DMS53 (cell line): Measurements from ENCODE around the gene CPA5.
"Not testable (repeated sequence)": the region's sequence is repeated elsewhere in the genome, so short reads cannot be mapped to it uniquely, and the experiment has no call there.

Source experiments
- DNase-seq: peaks from one replicate; lab custom pipeline; 2025; lab: John Stamatoyannopoulos, UW

The CPA5 gene

DNA sequence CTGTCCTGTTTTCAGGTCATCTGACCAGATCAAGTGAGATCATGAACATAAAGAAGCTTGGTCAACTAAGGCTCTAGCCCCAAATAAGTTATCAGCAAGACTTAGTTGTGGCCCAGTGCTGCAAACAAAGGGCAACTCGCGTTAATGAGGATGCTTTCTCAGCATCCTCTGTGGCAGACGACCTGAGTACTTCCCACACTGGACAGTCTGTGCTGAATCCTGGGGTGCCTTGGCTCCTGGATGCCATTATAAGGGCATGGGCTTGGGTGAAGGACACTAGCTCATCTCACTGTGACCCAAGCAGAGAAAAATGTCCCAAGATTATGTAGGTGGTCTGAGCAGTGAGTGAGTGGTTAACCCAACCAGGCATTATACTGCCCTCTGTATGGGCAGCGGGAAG lies 13.9 kb downstream of the CPA5 start:
- DNase-seq = no peak

- DNase-seq = no peak
These were observed 14.8 kb downstream of the CPA5 start for GRCh38 chr7:130359276-130359857.

GRCh38 chr7:130360518-130360917 lies 15.9 kb downstream of the CPA5 start:
- DNase-seq = no peak

GRCh38 chr7:130361681-130362080 lies 17.1 kb downstream of the CPA5 start:
- no peak for DNase-seq

- no peak for DNase-seq
These were observed 17.7 kb downstream of the CPA5 start for GRCh38 chr7:130362251-130362816.

DNA sequence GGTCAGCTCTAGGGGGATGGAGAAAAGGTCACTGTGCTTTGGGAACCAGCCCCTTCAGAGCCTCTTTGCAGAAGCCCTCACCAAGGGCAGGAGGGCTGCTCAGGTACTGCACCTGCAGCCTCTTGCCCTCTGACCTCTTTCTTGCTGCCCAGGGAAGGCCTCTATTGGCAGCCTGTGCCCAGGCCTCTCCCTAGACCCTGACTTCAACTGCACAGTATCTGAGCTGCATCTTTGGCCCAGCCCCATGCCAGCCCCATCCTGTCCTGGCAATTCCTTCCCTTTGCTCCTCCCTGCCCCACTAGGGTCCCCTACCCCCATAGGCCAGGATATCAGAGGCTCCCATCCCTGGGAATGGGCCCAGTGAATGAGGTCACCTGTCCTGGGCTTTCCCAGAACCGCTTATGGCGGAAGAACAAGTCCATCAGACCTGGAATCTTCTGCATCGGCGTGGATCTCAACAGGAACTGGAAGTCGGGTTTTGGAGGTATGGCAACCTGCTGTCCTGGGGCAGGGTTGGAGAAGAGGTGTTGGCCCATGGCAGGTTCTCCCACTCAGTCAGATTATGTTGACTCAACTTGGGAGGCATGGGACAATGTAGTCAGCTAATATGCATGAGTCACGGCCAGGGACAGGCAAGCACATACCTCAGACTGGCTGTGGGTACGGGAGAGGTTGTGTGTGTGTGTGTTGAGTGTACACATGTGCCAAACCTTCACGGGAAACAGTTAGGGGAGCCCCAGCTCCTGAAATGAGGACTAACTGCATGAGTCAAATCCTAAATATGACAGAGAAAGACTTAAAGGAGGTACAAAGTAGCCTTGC lies 18.6 kb downstream of the CPA5 start:
- DNase-seq = peak; percentile 96

- DNase-seq = peak; percentile 65
These were observed 19.8 kb downstream of the CPA5 start for GRCh38 chr7:130364451-130364850.

GRCh38 chr7:130365088-130365487 lies 20.5 kb downstream of the CPA5 start:
- DNase-seq = peak; percentile 76

DNA sequence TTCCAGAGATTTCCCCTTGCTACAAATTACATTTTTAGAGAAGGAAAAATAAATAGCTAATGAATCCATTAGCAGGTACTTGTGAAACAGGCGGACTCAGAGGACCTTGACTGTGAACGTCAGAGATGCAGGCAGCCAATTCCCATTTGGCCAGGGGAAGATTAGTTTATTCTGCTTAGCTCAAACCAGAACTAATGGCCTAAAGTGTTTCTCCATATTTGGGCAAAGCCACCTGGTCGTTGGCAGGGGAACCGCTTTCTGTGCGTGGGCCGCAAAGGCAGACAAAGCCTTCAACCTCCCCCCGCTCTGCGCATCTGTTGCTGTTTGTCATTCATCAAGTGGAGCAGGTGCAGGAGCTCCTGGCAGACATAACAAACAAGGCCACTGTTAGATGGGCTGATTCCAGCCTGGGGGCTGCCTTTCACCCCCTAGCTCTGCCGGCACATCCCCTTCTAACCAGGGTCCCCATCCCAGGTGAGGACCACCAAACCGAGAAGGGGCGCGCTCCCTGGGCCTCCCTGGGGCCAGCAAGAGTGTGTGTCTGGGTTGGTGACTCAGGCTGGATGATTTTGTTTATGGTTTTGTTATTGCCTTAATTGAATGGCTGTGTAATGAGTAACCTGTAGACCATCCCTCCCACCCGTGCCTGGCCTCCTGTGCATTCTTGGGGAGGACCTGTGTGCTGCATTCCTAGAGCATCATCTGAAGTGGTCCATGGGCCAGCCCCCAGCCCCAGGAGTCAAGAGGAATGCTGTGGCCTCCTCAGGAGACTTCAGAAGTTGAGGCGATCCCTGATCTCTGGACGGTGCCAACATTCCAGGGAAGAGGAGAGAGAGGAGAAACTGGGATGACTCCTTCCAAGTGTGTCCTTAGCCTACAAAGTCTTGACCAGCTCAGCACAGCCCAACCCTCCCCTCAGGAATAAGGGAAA lies 21.2 kb downstream of the CPA5 start:
- DNase-seq = peak; percentile 100

DNA sequence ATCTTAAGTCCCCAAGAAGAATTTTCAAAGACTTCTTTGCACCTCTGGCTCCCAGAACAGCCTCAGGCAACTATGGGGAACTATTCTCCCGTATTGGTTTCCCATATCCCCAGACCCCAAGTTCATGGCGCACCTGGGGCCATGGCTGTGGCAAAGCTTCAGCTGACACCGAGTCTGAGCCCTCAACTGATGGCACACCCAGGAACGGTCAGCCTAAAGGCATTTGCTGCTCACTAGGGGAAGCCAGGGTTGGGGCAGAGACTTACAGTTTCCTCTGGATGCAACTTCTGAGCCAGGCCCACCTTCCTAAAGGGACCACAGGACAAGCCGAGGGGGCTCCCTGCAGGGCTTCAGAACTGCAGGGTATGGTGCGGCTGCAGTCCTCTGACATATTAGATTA lies 21.9 kb downstream of the CPA5 start:
- DNase-seq = peak; percentile 63

DNA sequence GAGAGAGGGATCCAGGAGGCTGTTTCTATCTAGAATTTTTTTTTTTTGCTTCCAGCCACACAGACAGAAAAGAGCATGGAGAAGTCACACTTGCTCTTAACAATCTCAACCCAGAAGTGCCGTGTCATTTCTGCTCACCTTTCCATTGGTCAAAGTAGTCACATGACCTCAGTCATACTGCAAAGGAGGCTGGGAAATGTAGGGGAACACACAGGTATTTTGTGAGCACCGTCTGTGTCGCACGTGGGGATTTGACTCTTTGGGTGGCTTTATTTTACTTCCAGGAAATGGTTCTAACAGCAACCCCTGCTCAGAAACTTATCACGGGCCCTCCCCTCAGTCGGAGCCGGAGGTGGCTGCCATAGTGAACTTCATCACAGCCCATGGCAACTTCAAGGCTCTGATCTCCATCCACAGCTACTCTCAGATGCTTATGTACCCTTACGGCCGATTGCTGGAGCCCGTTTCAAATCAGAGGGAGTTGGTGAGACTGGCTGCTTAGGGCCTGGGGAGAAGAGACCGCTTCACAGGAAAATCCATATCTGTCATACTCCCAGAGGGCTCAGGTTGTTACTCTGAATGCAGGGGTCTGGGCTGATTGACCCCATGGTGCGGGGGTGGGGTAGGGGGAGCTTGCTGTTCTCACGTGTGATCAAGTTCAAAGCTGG lies 22.6 kb downstream of the CPA5 start:
- DNase-seq = no peak

- no peak for DNase-seq
These were observed 23.5 kb downstream of the CPA5 start for GRCh38 chr7:130367836-130368746.

DNA sequence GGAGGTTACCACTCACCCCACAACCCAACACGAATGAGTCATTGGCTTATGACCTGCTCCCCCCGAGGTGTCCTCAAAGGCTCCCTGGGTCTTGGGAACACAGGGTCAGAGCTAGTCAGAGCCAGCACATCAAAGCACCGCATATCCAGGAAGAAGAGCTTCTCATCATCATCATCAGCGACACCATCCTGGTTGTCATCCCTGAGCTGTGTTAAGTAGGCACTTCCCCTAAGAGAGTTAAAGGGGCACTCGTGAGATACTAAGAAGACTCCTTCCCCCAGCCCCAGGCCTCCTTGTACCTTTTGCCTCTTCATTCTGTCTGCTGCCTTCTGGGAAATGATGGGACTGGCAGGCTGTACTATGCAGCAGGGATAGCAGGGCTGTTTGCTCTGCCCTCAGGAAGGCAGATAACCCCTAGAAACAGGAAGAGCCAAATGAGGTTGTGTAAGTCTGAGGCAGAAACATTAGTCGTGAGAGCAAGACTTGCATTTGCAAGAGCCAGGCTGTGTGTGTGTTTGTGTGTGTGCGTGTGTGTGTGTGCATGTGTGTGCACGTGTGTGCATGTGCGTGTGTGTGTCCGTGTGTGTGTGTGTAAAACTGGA lies 24.6 kb downstream of the CPA5 start:
- DNase-seq = peak; percentile 62

GRCh38 chr7:130369831-130370550 lies 25.4 kb downstream of the CPA5 start:
- DNase-seq = peak; percentile 21

- DNase-seq = no peak
These were observed 26.4 kb downstream of the CPA5 start for GRCh38 chr7:130371046-130371445.

- DNase-seq = peak; percentile 29
These were observed 28.0 kb downstream of the CPA5 start for GRCh38 chr7:130372402-130373165.

GRCh38 chr7:130374507-130374906 lies 29.9 kb downstream of the CPA5 start:
- no peak for DNase-seq

- not testable (repeated sequence) for DNase-seq
These were observed 31.8 kb downstream of the CPA5 start for GRCh38 chr7:130376461-130376860.

DNA sequence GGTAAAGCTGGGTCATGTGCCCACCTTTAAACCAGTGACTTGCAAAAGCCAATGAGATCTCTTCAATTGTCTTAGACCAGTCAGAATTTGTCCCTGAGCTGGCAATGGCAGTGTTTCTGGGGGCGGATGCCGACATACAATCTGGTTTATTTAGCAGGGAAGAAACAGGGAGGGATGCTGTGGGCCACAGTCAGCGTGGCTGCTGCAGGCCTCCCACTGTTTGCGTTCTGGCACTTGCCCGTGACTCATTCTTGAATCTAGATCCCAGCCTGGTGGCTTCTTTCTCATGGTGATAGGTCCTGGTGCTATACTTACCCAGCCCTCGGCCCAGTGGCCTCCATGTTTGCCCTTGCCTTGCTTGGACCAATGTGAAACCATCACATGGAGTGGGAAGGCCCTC lies 32.6 kb downstream of the CPA5 start:
- peak; percentile 41 for DNase-seq
